ENCODE results near the gene MYO3B.

- TF ChIP-seq CTCF (IDR thresholded peaks at IDR 0.05) (no peak), POLR2AphosphoS5 (IDR thresholded peaks at IDR 0.05) (no peak)
Observed at GRCh38 chr2:170298861-170299429, 121.0 kb downstream of the MYO3B start.
